Duodenal mucosa (tissue), 2 donors: Measurements from ENCODE around the gene CDON.

ENCODE experiments used
- H3K27ac ChIP-seq: one replicate; pipeline ENCODE4 v1.7.0; 2013; ENCODE audit warnings: low read depth, low read length
- H3K27me3 ChIP-seq, 2 donors: one replicate each; pipeline ENCODE4 v1.7.0; 2013; ENCODE audit warnings: low read length in 2 of 2, control low read depth in 1 of 2; ENCODE audit not compliant: insufficient read depth in 2 of 2, control insufficient read depth in 1 of 2
- H3K36me3 ChIP-seq, 2 donors: one replicate each; pipeline ENCODE4 v1.7.0; 2013; ENCODE audit warnings: low read length in 2 of 2, control low read depth in 1 of 2; ENCODE audit not compliant: insufficient read depth in 2 of 2, control insufficient read depth in 1 of 2
- H3K4me1 ChIP-seq, 2 donors: one replicate each; pipeline ENCODE4 v1.7.0; 2013; ENCODE audit warnings: low read length in 2 of 2, control low read depth in 1 of 2; ENCODE audit not compliant: insufficient read depth in 2 of 2, control insufficient read depth in 1 of 2
- H3K4me3 ChIP-seq, 2 donors: one replicate each; pipeline ENCODE4 v1.7.0; 2013; ENCODE audit warnings: low read length in 2 of 2, low read depth in 1 of 2
- H3K9ac ChIP-seq, 2 donors: one replicate each; pipeline ENCODE4 v1.7.0; 2013; ENCODE audit warnings: low read length in 2 of 2, low read depth in 1 of 2
- H3K9me3 ChIP-seq, 2 donors: one replicate each; pipeline ENCODE4 v1.7.0; 2013; ENCODE audit warnings: low read length in 2 of 2, control low read depth in 1 of 2; ENCODE audit not compliant: control insufficient read depth in 1 of 2

The CDON gene

GRCh38 chr11:125926682-125927081 is 136.0 kb downstream of the CDON start:
- no peaks in the 10 kb centered on the region for H3K9me3 ChIP-seq
- H3K36me3 ChIP-seq: no peaks in the 10 kb centered on the region
- peaks cover 0 to 3% of the 10 kb centered on the region in 2 donors for H3K27me3 ChIP-seq
- H3K4me3 ChIP-seq: no peak overlapping the region
- H3K27ac ChIP-seq: no peak overlapping the region
- H3K9ac ChIP-seq: no peak overlapping the region
- peaks cover 15 to 22% of the 10 kb centered on the region in 2 donors for H3K4me1 ChIP-seq

- Histone ChIP-seq H3K4me1 (peaks cover 17 to 22% of the 10 kb centered on the region in 2 donors), H3K27ac (no peak overlapping the region), H3K9me3 (no peaks in the 10 kb centered on the region), H3K27me3 (peaks cover 0 to 3% of the 10 kb centered on the region in 2 donors), H3K36me3 (no peaks in the 10 kb centered on the region), H3K4me3 (no peak overlapping the region), H3K9ac (no peak overlapping the region)
Measured at GRCh38 chr11:125925804-125926203, 136.9 kb downstream of the CDON start.

GRCh38 chr11:125925247-125925740 is 137.4 kb downstream of the CDON start:
- Histone ChIP-seq H3K36me3 (no peaks in the 10 kb centered on the region), H3K4me3 (no peak overlapping the region), H3K9me3 (no peaks in the 10 kb centered on the region), H3K27me3 (peaks cover 0 to 3% of the 10 kb centered on the region in 2 donors), H3K9ac (no peak overlapping the region), H3K4me1 (peaks cover 17 to 22% of the 10 kb centered on the region in 2 donors), H3K27ac (no peak overlapping the region)

DNA sequence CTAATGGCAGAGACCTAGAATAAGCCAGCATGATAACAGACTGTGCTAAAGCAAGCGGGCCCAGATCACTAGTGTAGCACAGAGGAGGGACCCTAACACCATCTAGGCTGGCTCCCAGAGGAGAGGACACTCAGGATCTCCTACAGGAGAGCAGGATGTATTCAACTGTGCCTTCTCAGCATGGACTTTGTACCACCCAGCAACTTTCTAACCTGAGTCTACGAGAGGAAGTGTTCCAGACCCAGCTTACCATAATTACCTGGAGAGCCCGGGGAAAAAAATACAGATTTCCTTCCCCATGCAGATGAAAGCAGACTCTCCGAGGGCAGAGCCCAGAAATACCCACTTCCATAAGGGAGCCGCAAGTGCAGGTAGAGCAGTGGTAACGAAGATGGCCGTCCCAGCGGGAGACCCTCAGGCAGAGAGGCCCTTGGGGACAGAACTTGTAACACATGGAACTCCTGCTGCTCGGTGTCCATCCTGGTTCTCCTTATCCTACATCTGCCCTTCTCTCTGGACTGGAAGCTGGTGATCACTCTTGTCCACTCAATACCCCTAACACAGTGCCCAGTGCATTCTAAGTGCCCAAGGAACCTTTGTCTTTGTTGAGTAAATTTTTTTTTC is 138.2 kb downstream of the CDON start:
- peaks cover 0 to 3% of the 10 kb centered on the region in 2 donors for H3K27me3 ChIP-seq
- no peaks in the 10 kb centered on the region for H3K9me3 ChIP-seq
- H3K36me3 ChIP-seq: no peaks in the 10 kb centered on the region
- H3K4me3 ChIP-seq: no peak overlapping the region
- H3K9ac ChIP-seq: no peak overlapping the region
- no peak overlapping the region for H3K27ac ChIP-seq
- peaks cover 17 to 22% of the 10 kb centered on the region in 2 donors for H3K4me1 ChIP-seq

DNA sequence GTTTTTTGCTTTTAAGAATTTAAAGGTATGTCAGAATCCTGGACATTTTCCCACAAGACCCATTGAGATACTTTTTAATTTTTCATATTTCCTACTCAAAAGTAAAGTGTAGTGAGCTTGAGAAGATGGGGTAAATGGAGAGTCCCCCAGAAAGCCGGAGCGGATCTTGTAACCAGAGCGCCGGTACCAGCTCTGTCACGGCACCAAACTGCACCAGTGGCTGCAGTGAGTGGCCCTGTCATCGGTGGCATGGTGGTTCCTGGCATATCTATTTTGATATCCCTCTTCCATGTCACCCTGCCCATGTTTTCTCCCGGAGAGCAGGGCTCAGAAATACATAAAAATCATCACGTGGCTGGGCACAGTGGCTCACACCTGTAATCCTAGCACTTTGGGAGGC is 139.0 kb downstream of the CDON start:
- no peak overlapping the region for H3K4me3 ChIP-seq
- H3K27me3 ChIP-seq: peaks cover 0 to 3% of the 10 kb centered on the region in 2 donors
- H3K4me1 ChIP-seq: peaks cover 17 to 22% of the 10 kb centered on the region in 2 donors
- no peaks in the 10 kb centered on the region for H3K9me3 ChIP-seq
- no peaks in the 10 kb centered on the region for H3K36me3 ChIP-seq
- no peak overlapping the region for H3K9ac ChIP-seq
- no peak overlapping the region for H3K27ac ChIP-seq

- Histone ChIP-seq H3K9ac (no peak overlapping the region), H3K9me3 (no peaks in the 10 kb centered on the region), H3K27ac (no peak overlapping the region), H3K27me3 (peaks cover 0 to 3% of the 10 kb centered on the region in 2 donors), H3K36me3 (no peaks in the 10 kb centered on the region), H3K4me3 (no peak overlapping the region), H3K4me1 (peaks cover 17 to 22% of the 10 kb centered on the region in 2 donors)
Measured at GRCh38 chr11:125923012-125923579, 139.6 kb downstream of the CDON start.

DNA sequence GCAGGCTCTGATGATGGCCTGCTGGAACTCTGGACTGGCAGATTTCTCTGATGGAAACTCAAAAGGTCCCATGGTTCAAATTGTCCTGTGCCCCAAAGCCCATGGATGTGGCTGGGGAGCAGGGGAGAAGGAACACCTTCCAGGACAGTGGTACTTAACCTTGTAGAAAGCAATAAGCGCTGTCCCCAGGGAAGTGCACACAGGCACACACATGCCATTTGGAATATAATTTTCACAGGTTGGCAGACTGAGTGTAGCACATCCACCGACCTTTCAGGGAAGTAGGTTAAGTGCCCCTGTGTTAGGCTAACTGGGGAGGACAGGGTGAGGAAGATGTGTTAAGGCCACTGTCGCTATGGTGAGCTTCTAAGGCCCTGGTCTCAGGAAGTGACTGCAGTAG is 140.5 kb downstream of the CDON start:
- Histone ChIP-seq H3K4me1 (peaks cover 22% of the 10 kb centered on the region in 2 donors), H3K4me3 (no peak overlapping the region)

DNA sequence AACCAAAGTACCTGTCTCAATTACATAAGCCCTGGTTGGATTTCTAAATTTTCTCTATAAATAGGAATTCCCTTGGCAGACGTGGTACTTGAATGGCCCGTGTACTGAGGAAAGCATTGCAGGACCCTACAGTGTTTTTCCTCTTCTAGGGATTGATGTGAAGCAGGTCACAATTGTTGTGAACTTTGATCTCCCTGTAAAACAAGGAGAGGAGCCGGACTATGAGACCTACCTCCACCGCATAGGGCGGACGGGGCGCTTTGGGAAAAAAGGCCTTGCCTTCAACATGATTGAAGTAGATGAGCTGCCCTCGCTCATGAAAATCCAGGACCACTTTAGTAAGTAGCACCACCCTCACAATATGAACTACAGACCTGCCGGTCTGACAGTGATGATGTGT is 141.6 kb downstream of the CDON start:
- Histone ChIP-seq H3K9ac (no peak overlapping the region), H3K27me3 (no peaks in the 10 kb centered on the region), H3K27ac (no peak overlapping the region), H3K4me3 (no peak overlapping the region), H3K36me3 (no peaks in the 10 kb centered on the region), H3K9me3 (no peaks in the 10 kb centered on the region), H3K4me1 (peaks cover 26% of the 10 kb centered on the region in 2 donors)

More for the DNA sequence above, 140.5 kb downstream of the CDON start:
- peaks cover 0 to 3% of the 10 kb centered on the region in 2 donors for H3K27me3 ChIP-seq
- H3K27ac ChIP-seq: no peak overlapping the region
- no peak overlapping the region for H3K9ac ChIP-seq
- no peaks in the 10 kb centered on the region for H3K36me3 ChIP-seq
- H3K9me3 ChIP-seq: no peaks in the 10 kb centered on the region

DNA sequence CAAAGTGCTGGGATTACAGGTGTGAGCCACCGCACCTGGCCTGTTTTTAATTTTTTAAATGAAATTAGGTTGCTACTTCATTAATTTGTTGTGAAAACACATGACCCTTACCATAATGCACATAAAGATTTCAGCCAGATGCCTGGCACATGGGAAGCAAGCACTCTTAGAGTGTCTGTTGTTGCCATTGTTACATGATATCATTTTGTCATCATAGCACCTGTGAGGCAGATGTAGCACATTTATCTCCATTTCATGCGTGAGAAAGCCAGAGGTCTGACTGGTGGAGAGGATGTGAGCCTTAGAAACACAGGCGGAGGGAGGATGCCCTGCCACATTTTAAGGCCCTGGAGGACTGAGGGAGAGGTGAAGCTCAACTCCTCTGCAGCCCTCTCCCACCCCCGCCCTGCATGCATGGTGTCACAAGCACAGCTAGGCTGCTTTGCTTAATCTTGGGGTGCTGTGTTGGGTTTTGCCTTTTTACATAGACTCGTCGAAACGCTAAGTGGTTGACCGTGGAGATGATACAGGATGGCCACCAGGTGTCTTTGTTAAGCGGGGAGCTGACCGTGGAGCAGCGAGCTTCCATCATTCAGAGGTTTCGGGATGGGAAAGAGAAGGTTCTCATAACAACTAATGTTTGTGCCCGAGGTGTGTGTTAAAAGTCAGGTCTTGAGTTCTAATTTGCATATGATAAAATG is 144.4 kb downstream of the CDON start:
- H3K9ac ChIP-seq: no peak overlapping the region
- no peaks in the 10 kb centered on the region for H3K27me3 ChIP-seq

DNA sequence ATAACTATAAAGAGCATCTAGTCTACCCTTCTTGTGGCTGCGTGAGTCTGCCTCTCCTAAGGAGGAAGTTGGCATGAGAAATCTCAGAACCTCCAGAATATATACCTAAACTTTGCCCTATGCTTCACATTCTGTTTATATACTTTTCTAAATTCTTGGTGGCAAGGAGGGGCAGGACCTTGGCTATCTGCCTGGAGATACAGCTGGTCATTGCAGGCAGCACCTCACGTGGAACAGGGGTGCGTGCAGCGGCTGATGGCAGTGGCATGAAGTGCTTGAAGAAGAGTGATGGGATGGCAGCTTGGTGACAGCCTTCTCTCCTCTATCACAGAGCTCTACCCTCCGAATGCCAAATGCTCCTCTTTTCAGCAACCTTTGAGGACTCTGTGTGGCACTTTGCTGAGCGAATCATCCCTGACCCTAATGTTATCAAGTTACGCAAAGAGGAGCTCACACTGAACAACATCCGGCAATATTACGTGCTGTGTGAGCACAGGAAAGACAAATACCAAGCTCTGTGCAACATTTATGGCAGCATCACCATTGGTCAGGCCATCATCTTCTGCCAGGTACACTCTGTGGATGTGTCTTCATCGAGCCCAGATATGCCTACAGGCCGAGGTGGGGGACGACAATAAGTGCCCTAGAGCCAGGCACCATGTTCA is 145.9 kb downstream of the CDON start:
- Histone ChIP-seq H3K27ac (no peak overlapping the region), H3K4me3 (no peak overlapping the region), H3K9me3 (no peaks in the 10 kb centered on the region), H3K36me3 (no peaks in the 10 kb centered on the region), H3K4me1 (peaks cover 6 to 12% of the 10 kb centered on the region in 2 donors), H3K9ac (no peak overlapping the region), H3K27me3 (no peaks in the 10 kb centered on the region)

More for the DNA sequence above, 144.4 kb downstream of the CDON start:
- no peaks in the 10 kb centered on the region for H3K36me3 ChIP-seq
- H3K4me1 ChIP-seq: peaks cover 6 to 12% of the 10 kb centered on the region in 2 donors
- no peaks in the 10 kb centered on the region for H3K9me3 ChIP-seq
- H3K4me3 ChIP-seq: no peak overlapping the region
- no peak overlapping the region for H3K27ac ChIP-seq
